Epithelial cell of esophagus (primary cell): ENCODE data around the gene ACSL3.
A peak's percentile ranks its signal among the peaks of the same experiment; 100 is the strongest.

Experiments
- DNase-seq: peaks from one replicate; pipeline ENCODE4 v3.0.0; 2010; ENCODE audit warnings: low read depth
- H3K4me3 ChIP-seq: 2 replicates; pipeline ENCODE4 v1.5.1; 2011; ENCODE audit warnings: mild to moderate bottlenecking, low read length, control low read depth
- TF ChIP-seq, protein P1 (sequence below): IDR thresholded peaks from 2 replicates; pipeline ENCODE4 v1.5.1; 2011; ENCODE audit warnings: low read depth, mild to moderate bottlenecking, low read length, control low read depth, inconsistent platforms; ENCODE audit not compliant: insufficient read depth; ENCODE audit errors: missing control alignments

The ACSL3 gene

DNA sequence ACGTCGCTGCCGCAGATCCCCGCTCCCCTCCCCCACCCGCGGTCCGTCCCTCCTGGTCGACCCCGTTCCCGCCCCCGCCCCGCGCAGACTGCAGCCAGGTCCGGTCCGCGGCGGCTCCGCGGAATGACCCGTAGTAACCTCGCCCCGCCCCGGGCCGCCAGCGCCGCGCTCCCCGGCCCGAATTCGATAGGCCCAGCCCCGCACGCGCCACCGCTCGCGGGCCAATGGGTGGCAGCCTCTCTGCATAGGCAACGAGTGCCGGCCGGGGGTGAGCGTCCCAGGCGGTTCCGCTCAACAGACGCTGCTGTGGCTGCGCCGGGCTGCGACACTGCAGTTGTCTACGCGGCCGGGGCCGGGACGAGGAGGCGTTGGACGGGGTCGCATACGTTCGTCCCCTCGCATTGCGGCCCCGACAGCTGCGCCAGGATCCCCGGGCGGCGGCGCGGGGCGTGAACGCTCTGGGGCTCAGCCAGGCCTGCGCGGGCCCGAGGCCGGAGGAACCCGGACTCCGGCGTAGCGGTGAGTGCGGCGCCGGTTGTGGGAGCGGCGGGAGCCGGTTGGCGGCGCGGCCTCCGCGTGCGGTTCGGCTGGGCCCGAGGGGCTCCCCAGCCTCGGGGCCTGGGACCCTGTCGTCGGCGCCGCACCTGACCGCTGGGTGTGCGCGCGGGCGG lies at the start of gene ACSL3:
Gene ACSL3 (plus strand): TSS at position 297 of the 671 bp plus-strand sequence. CDS start 47,737 bp downstream, outside the sequence.
- TF ChIP-seq, protein P1, sequence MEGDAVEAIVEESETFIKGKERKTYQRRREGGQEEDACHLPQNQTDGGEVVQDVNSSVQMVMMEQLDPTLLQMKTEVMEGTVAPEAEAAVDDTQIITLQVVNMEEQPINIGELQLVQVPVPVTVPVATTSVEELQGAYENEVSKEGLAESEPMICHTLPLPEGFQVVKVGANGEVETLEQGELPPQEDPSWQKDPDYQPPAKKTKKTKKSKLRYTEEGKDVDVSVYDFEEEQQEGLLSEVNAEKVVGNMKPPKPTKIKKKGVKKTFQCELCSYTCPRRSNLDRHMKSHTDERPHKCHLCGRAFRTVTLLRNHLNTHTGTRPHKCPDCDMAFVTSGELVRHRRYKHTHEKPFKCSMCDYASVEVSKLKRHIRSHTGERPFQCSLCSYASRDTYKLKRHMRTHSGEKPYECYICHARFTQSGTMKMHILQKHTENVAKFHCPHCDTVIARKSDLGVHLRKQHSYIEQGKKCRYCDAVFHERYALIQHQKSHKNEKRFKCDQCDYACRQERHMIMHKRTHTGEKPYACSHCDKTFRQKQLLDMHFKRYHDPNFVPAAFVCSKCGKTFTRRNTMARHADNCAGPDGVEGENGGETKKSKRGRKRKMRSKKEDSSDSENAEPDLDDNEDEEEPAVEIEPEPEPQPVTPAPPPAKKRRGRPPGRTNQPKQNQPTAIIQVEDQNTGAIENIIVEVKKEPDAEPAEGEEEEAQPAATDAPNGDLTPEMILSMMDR: no peak
- H3K4me3 ChIP-seq: peak within 1 kb of the TSS; percentile 92
- DNase-seq: peak; percentile 96

DNA sequence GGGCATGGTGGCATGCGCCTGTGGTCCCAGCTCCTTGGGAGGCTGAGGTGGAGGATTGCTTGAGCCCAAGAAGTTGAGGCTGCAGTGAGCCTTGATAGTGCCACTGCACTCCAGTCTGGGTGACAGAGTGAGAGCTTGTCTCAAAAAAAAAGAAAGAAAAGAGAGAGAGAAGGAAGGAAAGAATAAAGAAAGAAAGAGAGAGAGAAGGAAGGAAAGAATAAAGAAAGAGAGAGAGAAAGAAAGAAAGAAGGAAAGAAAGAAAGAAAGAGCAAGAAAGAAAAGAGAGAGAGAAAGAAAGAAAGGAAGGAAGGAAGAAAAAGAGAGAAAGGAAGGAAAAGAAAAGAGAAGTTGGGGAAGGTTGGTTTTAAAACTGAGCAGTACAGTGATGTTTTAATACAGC lies 49.0 kb upstream of the ACSL3 start:
- DNase-seq: no peak
- TF ChIP-seq, protein P1: no peak
- no peak overlapping the region for H3K4me3 ChIP-seq

DNA sequence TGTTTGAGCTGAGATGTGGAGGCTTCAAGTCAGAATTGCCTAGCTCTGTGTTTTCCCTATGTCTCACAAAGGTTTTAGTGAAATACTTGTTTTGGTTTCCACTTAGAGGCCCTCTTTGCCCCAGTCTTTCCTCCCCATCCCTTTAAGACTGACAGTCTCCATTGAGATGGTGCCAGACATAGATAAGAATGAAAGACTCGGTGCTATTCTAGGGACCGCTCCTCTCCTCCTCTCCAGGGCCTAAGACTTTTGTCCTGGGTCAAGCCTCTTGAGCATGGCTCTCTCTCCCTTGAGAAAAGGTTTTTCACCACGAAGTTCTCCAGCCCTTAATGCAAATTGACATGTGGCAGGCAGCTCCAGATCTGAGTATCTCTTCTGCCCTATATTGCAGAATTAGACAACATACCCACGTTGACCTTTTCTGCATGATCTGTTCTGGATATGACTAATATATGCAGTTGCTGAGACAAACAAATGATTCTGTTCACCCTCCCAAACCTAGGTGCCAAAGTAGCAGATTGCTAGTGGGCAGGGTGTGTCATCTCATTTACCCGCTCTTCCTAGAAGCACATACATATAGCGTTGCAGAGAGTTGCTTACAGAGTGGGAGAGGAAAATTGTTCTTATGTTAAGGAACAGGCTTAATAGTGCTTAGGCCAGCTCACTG lies 47.5 kb upstream of the ACSL3 start:
- DNase-seq: peak; percentile 87
- TF ChIP-seq, protein P1: no peak
- no peak overlapping the region for H3K4me3 ChIP-seq

DNA sequence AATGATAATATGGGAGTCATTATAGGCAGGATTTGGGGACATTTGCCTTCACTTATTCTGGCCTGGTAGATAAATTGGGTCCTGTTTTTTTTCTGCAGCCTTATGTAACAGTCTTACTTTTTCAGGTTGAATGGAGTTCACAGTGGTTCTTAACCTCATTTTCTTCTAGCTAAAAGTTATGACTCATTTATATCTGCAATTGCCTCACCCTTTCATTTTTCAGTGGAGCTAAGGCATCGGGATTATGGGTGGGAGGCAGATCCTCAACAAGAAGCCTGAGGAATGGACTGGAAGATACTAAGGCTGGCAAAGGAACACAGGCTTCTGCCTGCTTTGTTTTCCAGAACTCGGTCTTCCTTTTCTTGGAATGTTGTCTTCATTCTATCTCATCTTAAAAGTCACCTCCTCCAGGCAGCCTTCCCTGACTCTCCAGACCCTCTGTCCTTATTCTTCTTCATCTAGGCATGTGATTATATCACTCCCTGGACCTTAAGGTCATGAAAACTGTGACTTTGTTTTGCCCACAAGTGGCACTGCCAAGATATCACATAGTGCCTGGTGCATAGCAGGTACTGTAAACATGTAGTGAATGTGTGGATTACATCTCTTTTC lies 41.0 kb upstream of the ACSL3 start:
- H3K4me3 ChIP-seq: no peak overlapping the region
- peak; percentile 54 for DNase-seq
- TF ChIP-seq, protein P1: no peak

DNA sequence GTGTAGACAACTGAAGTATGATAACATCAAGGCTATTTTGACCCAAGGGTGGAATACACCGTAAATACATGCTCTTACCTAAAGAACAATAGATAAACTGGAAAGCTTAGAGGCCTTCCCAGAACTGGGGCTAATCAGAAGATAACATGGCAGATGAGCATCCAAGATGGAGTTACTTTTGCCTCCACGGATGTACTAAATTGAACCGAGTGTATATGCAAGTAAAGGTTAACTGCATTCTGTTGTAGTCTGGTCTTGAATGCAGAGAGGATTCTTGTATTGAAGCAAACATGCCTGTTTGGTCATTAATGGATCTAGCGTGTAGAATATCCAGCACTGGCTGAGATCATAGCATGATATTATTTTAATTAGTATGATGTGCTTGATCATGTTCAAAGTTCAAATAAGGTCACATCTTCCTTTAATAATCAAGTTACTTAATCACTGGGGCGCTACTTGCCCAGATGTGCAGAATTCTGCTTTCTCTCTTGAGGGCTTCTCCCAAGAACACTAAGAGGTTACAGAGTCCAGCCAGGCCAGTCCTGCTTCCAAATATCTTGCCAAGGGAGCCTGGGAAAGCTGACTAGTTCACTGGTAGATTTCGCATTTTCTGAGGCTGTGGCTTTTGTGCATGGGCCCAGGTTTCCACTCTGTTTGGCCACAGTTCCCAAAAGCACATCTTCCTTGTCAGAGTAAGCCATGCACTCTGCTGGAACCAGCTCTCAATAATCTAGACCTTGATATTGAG lies 37.5 kb upstream of the ACSL3 start:
- no peak overlapping the region for H3K4me3 ChIP-seq
- TF ChIP-seq, protein P1: no peak
- DNase-seq: no peak

DNA sequence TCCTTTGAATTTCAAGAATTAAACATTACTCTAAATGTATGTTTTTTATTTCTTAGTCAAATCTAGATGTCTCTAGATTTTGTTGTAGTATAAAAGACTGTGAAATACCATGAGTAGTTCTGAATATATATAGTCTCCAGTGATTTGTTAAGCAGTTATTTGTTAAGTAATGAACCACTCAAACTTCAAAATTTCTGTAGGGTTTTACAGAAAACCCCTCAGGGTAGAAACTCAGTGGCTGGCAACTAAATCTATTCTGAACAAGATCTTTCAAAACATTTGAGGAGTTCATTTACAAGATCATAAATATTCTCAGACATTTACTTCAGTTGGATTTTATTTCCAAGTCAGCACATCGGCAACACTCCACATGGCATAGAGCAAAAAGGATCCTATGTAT lies 35.8 kb upstream of the ACSL3 start:
- no peak overlapping the region for H3K4me3 ChIP-seq
- TF ChIP-seq, protein P1: no peak
- no peak for DNase-seq
